Measurements from ENCODE around the gene SLC22A2.

Gene SLC22A2

DNA sequence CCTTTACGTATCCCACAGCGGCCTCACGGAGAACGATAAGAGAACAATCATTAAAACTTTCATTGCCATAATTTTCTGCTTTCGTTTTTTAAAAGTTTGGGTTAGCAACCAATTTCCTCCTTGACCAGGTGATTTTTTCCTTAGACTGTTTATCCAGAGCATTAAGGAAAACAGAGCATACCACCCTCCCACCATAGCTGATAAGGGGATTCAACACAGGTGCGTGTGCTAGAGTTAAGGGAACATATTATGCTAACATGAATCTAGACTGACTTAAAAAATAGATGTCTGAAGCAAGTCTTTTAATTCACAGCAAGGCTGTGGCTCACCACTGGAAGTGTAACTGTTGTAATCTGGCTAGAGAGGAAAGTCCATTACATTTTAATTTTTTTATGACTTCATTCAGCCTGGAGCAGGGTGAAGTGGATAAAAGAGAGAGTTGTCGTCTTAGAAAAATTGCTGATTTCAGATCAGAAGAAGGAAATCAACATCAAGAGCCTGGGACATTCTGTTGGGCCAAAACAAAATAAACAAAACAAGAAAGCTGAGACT lies 5.5 kb upstream of the SLC22A2 start:
- no peak overlapping the region for H3K4me3 Mint-ChIP-seq
- no peak overlapping the region for H3K27ac Mint-ChIP-seq
- peaks cover 5% of the 10 kb centered on the region for H3K27me3 Mint-ChIP-seq
- H3K9me3 Mint-ChIP-seq (ENCODE audit: low read depth) = no peaks in the 10 kb centered on the region
- H3K36me3 Mint-ChIP-seq = no peaks in the 10 kb centered on the region
- no peaks in the 10 kb centered on the region for H3K4me1 Mint-ChIP-seq (ENCODE audit: low read depth)

DNA sequence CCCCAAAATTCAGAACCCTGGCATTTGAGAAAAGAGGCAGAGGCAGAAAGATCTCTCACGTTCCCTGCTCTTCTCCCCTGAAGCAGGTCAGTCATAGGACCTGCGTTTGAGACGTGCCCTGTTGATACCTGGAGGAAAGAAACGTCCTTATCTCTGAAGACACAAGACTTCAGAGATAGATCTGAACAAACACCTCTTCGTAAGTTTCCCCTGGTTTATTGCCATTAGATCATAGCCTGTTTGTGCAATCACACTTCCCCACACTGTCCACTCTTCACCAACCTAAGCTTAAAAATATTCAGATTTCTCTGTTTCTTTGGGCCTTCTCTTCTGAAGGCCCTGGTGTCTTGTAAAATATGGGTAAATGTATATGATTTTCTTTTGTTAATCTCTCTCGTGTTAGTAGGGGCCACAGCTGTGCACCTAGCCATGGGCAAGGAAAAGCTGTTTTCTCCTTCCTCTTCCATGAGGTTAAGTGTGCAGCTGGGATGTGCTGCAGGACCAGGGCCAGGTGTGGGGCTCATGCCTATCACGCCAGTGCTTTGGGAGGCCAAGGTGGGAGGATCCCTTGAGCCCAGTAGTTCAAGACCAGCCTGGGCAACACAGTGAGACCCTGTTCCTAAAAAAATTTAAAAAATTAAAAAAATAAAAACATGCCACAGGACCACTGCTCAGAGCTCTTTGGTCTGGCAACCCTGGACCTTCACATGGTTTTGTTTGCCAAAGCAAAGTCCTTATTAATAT lies 4.7 kb upstream of the SLC22A2 start:
- Mint-ChIP-seq H3K9me3 (ENCODE audit: low read depth) (no peaks in the 10 kb centered on the region), H3K4me1 (ENCODE audit: low read depth) (no peaks in the 10 kb centered on the region), H3K4me3 (no peak overlapping the region), H3K27me3 (peaks cover 5% of the 10 kb centered on the region), H3K36me3 (no peaks in the 10 kb centered on the region), H3K27ac (no peak overlapping the region)

DNA sequence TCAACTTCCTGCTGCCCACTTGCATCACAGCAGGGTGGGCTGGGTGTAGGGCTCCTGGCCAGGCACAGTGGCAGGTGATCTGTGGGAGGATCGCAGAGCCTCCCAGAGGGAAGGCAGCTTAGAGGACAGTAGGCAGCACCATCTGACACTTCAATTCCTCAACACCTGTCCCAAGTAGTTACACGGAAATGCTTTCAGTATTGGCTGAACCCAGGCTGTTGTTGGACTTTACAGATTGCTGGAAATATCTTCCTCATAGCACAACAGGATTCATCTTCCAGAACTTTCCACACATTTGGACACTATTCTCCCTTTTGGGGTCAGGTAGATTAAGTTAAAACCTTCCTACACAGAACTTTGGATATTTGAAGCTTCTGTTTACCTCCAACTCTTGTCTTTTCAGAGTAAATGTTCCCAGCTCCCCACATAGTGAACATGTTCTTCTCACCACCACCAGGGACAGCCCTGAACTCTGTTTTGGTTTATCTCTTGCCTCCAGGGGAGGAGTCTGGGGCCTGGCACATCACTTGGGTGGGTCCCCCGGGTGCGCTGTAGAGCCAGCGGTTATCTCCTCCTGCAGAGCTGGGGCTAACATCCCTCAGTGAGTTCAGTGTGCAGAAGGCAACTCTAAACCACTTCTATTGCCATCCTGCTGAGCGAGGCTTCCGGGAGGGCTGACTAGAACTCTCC lies 3.5 kb upstream of the SLC22A2 start:
- peaks cover 5% of the 10 kb centered on the region for H3K27me3 Mint-ChIP-seq

DNA sequence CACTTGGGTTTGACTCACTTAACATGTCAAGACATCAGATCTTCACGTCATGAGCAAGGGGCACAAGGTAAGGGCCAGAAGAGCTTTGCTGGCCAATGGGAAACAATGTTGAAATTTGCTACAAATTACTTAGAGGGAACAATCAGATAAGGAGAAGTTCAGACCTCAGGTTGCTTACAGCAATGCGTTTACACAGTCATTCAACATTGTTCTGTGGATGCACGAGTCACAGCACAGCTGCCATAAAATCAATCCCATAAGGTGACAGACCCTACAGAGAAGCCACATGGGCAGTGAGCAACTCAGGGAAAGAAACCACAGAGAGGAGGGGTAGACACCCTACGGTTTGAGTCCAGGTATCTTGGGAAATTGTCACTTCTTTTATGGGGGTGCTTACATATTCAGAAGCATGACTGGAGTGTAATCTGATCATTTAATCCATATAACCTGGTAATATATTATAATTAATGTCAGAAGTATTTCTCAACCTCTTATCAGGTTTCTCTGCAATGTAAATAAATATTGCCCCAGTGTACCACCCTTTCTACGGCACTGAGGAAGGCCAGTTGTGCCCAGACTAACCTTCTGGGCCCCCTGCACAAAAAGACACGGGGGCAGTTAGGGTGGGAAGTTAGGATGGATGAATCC lies 2.3 kb upstream of the SLC22A2 start:
- peaks cover 5% of the 10 kb centered on the region for H3K27me3 Mint-ChIP-seq
- H3K36me3 Mint-ChIP-seq = no peaks in the 10 kb centered on the region
- H3K4me3 Mint-ChIP-seq = no peak overlapping the region
- H3K27ac Mint-ChIP-seq = no peak overlapping the region
- H3K9me3 Mint-ChIP-seq (ENCODE audit: low read depth) = no peaks in the 10 kb centered on the region
- H3K4me1 Mint-ChIP-seq (ENCODE audit: low read depth) = no peaks in the 10 kb centered on the region

More for the DNA sequence above, 3.5 kb upstream of the SLC22A2 start:
- no peak overlapping the region for H3K4me3 Mint-ChIP-seq
- H3K27ac Mint-ChIP-seq = no peak overlapping the region
- H3K9me3 Mint-ChIP-seq (ENCODE audit: low read depth) = no peaks in the 10 kb centered on the region
- no peaks in the 10 kb centered on the region for H3K36me3 Mint-ChIP-seq
- H3K4me1 Mint-ChIP-seq (ENCODE audit: low read depth) = no peaks in the 10 kb centered on the region

DNA sequence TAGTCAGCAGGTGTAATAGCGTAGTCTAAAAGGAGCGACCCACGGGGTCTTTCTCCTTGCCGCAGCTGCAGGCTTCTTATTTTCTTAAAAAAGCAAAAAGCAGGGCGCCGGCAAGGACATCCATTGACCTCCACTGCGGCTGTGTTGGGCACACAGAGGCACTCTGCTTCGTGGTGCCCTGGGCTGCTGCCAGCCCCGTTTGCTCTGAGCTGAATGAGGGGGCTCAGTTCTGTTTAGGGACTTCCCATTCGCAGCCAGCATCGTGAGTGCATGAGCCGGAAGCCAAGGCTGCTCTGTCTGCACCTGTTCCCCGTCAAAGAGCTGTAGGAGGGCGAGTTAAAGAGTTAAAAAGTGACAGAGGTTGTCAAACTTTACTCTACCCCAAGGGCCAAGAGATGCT lies 1.7 kb upstream of the SLC22A2 start:
- H3K36me3 Mint-ChIP-seq = no peaks in the 10 kb centered on the region
- peaks cover 5% of the 10 kb centered on the region for H3K27me3 Mint-ChIP-seq
- no peaks in the 10 kb centered on the region for H3K9me3 Mint-ChIP-seq (ENCODE audit: low read depth)
- H3K4me1 Mint-ChIP-seq (ENCODE audit: low read depth) = no peaks in the 10 kb centered on the region
- H3K4me3 Mint-ChIP-seq = no peak overlapping the region
- no peak overlapping the region for H3K27ac Mint-ChIP-seq

DNA sequence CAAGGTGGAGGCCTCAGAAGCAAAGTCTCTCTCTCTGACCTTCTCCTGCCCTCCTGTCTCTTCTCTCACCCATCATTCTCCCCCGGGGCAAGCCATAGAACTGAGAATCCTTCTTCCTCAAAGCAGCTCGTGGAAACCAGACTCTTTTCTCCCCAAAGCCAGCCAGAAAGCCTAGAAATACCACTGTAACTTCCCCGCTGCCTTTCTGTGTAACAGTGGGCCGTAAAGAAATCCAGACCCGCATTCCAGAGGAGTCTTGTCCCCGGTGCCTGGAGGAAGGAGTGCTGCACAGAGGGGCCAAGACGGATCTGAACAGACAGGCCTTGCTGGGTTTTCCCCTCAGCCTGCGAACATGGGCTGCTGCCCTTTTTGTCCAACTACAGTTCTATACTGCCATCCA lies 977 bp upstream of the SLC22A2 start:
- Mint-ChIP-seq H3K9me3 (ENCODE audit: low read depth) (no peaks in the 10 kb centered on the region), H3K27me3 (peaks cover 7% of the 10 kb centered on the region), H3K36me3 (no peaks in the 10 kb centered on the region)

DNA sequence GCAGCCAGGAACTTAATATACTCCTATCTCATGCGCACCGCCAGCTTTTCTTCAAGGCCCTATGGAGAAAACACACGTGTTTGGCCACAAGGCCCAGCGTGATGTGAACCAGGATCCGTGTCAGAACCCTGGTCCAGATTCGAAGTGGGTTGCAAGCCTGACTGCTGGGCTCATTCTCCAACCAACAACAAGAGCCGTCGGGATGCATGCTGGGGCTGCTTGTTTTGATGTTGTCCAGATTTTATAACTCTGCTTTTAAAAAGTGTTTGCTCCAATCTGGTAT lies 463 bp upstream of the SLC22A2 start:
- Mint-ChIP-seq H3K4me3 (no peak overlapping the region), H3K4me1 (ENCODE audit: low read depth) (no peaks in the 10 kb centered on the region), H3K27me3 (peaks cover 7% of the 10 kb centered on the region), H3K36me3 (no peaks in the 10 kb centered on the region), H3K27ac (no peak overlapping the region), H3K9me3 (ENCODE audit: low read depth) (no peaks in the 10 kb centered on the region)

More for the DNA sequence above, 977 bp upstream of the SLC22A2 start:
- no peak overlapping the region for H3K4me3 Mint-ChIP-seq
- H3K4me1 Mint-ChIP-seq (ENCODE audit: low read depth) = no peaks in the 10 kb centered on the region
- no peak overlapping the region for H3K27ac Mint-ChIP-seq

DNA sequence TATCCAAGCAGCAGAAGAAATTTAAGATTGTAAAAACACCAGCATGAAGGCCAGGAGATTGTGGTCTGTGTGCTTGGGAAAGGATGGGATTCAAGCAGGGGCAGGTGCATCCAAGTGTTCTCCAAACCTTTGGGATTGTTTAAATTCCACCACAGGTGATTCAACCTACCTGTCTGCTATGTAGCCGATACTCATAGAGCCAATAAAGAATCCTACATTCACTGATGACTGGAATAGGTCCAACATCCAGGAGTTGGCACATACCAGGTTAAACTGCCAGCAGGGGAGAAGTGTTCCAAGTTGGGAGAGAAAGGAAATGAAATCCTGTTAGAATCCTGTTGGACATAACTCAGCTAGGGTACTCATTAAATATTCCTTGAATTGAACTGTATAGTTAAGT lies 2.2 kb downstream of the SLC22A2 start:
- no peaks in the 10 kb centered on the region for H3K4me1 Mint-ChIP-seq (ENCODE audit: low read depth)
- H3K4me3 Mint-ChIP-seq = no peak overlapping the region
- no peak overlapping the region for H3K27ac Mint-ChIP-seq
- H3K36me3 Mint-ChIP-seq = no peaks in the 10 kb centered on the region
- H3K9me3 Mint-ChIP-seq (ENCODE audit: low read depth) = no peaks in the 10 kb centered on the region
- peaks cover 12% of the 10 kb centered on the region for H3K27me3 Mint-ChIP-seq

DNA sequence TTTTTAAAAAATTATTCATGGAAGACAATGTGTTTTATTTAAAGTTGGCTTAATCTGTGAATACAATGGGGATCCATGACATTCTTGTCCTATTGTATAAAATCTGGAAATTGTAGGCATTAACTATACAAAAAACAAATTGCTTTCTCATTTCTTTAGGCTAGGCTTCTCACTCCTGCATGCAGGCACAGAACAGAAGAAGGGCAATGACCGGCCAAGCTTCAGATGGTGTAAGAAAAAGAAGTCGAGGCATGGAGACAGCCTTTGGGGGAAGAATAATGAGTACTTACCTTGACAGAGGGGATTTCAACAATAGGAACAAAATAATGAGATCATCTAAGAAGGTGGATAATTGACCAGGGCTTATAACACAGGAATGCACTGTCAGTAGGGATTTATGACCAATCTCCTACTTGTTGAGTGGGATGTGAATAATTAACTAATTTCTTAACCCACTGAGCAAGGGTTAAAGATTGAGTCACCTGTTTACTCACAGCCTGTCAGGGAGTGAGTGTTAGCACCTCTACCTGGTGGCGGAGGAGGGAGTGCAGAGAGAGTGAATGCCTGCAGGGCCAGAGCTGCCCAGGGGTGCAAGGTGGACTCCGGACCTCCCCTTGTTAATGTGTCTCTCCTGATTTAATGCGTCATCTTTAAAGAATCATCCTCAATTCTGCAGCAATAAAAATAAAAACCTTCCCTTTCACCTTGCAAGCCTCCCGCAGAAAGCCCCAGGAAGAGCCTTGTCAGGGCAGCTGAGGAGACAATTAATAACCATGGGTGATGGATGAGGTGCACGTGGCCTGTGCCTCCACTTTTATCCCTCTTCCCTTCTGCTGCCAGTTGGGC lies 3.9 kb downstream of the SLC22A2 start:
- H3K27me3 Mint-ChIP-seq = peaks cover 14% of the 10 kb centered on the region
- no peaks in the 10 kb centered on the region for H3K9me3 Mint-ChIP-seq (ENCODE audit: low read depth)
- H3K27ac Mint-ChIP-seq = no peak overlapping the region
- H3K4me3 Mint-ChIP-seq = no peak overlapping the region
- no peaks in the 10 kb centered on the region for H3K36me3 Mint-ChIP-seq
- H3K4me1 Mint-ChIP-seq (ENCODE audit: low read depth) = no peaks in the 10 kb centered on the region

DNA sequence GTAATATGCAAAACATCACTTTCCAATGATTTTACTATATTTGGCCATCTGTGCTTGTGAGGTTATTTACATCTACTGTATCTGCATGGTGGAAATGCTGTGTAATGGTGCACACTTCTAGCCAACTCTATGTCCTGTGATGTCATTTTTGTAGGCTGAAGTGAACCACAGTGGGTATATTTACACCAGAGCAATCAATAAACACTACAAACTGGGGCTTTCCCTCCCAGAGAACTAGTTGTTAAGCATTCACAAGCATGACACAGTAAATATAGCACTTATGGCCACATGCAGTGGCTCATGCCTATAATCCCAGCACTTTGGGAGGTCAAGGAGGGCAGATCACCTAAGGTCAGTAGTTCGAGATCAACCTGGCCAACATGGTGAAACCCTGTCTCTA lies 4.9 kb downstream of the SLC22A2 start:
- no peak overlapping the region for H3K27ac Mint-ChIP-seq

DNA sequence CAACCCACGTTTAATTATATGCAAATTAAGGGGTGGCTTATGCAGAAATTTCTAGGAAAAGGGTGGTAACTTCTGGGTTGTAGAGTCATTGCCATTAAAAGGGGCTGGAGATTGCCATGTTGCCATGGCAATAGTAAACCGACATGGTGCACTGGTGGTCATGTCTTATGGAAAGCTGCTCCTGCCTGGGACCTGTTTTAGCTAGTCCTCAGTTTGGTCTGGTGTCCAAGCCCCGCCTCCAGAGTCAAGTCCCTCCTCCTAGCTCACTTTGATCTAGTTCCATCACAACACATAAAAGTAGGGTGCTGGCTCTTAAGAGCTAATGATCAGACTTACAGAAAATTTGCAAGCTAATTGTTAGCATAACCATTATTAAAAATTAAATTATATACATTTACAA lies 5.3 kb downstream of the SLC22A2 start:
- Mint-ChIP-seq H3K9me3 (ENCODE audit: low read depth) (no peaks in the 10 kb centered on the region), H3K4me3 (no peak overlapping the region), H3K27me3 (peaks cover 11% of the 10 kb centered on the region), H3K27ac (no peak overlapping the region), H3K4me1 (ENCODE audit: low read depth) (no peaks in the 10 kb centered on the region), H3K36me3 (no peaks in the 10 kb centered on the region)

More for the DNA sequence above, 4.9 kb downstream of the SLC22A2 start:
- no peaks in the 10 kb centered on the region for H3K9me3 Mint-ChIP-seq (ENCODE audit: low read depth)
- no peak overlapping the region for H3K4me3 Mint-ChIP-seq
- H3K27me3 Mint-ChIP-seq = peaks cover 11% of the 10 kb centered on the region
- H3K4me1 Mint-ChIP-seq (ENCODE audit: low read depth) = no peaks in the 10 kb centered on the region
- no peaks in the 10 kb centered on the region for H3K36me3 Mint-ChIP-seq

DNA sequence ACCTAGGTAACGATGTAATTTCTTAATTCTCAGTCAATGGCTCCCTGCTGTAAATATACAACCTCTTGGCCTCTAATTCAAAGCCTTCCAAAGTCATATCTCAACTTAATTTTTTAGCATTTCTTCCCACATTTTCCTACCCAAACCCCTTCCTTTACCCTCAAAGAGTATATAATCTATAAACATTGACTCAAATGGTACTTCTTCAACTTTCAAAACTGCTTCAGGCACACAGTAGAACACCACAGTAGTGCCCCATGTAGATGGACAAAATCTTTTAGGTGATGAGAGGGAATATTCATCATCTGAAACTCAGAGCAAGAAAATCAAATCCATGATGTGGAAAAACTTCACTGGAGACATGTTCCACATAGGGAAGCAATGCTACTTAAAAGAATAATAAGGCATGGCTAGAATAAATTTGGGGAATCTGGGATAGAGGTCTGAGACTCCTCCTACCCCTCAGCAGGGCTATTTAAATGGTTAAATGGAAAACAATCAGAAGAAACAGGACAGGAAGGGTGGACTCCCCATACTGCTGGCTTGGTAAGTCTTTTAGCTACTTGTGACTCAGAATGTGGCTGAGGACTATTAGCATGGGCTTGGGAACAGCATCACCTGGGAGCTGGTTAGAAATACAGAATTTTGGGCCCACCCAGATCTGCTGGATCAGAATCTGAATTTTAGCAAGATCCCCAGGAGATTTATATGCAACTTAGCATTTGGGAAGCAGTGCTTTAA lies 6.4 kb downstream of the SLC22A2 start:
- Mint-ChIP-seq H3K4me3 (no peak overlapping the region), H3K27me3 (peaks cover 11% of the 10 kb centered on the region), H3K27ac (no peak overlapping the region), H3K9me3 (ENCODE audit: low read depth) (no peaks in the 10 kb centered on the region), H3K36me3 (no peaks in the 10 kb centered on the region), H3K4me1 (ENCODE audit: low read depth) (no peaks in the 10 kb centered on the region)

DNA sequence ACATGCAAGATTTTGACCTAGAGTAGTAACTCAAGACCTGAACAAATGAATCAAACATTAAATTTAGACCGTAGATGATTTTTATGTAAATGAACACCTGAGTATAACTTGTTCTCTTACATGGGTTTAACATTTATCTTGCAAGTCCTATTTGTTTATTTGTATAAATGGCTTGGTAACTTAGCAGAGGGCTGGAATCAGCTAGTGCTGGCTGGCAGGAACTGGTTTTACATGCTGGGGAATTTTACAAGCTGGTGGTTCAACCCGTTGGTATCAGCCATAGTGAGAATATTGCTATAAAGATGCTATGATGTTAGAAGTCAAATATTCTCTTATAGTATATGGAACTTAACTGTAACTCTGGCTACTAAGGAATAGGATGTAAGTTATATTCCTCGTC lies 8.9 kb downstream of the SLC22A2 start:
- Mint-ChIP-seq H3K9me3 (ENCODE audit: low read depth) (no peaks in the 10 kb centered on the region), H3K27ac (no peak overlapping the region), H3K36me3 (no peaks in the 10 kb centered on the region), H3K27me3 (peaks cover 8% of the 10 kb centered on the region), H3K4me1 (ENCODE audit: low read depth) (no peaks in the 10 kb centered on the region), H3K4me3 (no peak overlapping the region)

DNA sequence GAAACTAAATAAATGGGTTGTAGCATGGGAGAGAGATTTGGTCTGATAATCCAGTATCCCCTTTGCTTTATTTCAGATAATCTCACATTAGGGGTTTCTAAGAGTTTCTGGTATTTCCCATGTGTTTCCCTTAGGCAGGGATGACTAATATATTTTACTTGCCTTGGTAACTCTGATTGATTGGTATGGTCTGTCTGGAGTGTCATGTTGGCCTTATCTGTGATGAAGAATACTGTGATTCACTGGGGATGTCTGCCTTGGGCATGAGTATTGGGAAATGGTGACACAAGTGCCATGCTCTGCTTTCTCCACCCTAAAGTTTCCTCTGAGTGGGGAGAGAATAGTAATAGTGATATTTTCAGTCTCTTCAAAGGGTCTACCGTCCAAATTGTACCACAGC lies 10.1 kb downstream of the SLC22A2 start:
- Mint-ChIP-seq H3K27ac (no peak overlapping the region), H3K27me3 (peaks cover 8% of the 10 kb centered on the region), H3K4me3 (no peak overlapping the region), H3K4me1 (ENCODE audit: low read depth) (no peaks in the 10 kb centered on the region), H3K36me3 (no peaks in the 10 kb centered on the region), H3K9me3 (ENCODE audit: low read depth) (no peaks in the 10 kb centered on the region)

Measured in activated naive CD8-positive, alpha-beta T cell (primary cell).